Activated CD4-positive, CD25-positive, alpha-beta regulatory T cell treated with anti-CD3 and anti-CD28 coated beads, Interleukin-2, amount 50 U/mL, for 16 hours (primary cell): ENCODE results near the gene MAGI1.

Experiments used
- DNase-seq: peaks from one replicate; pipeline ENCODE4 v3.0.0-alpha.2; 2020; ENCODE audit warnings: low read depth, low spot score

Gene MAGI1

GRCh38 chr3:65974509-65974908 lies 64.2 kb downstream of the MAGI1 start:
- DNase-seq, result no peak

DNA sequence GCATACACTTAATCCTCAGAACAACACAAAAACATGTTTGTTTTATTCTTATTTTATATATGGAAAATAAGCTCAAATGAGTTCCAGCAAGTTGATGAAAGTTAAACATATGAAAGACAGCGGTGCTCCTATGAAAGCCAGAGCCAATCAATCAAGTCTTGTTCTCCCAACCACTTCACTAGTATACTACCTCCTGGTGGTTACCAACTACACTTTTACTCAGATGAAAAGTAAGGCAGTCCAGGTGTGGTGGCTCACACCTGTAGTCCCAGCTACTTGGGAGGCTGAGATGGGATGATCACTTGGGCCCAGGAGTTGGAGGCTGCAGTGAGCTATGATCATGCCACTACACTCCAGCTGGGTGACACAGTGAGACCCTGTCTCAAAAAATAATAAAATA lies 66.0 kb downstream of the MAGI1 start:
- no peak for DNase-seq

- DNase-seq, result no peak
These were observed 67.1 kb downstream of the MAGI1 start for GRCh38 chr3:65971293-65972252.

DNA sequence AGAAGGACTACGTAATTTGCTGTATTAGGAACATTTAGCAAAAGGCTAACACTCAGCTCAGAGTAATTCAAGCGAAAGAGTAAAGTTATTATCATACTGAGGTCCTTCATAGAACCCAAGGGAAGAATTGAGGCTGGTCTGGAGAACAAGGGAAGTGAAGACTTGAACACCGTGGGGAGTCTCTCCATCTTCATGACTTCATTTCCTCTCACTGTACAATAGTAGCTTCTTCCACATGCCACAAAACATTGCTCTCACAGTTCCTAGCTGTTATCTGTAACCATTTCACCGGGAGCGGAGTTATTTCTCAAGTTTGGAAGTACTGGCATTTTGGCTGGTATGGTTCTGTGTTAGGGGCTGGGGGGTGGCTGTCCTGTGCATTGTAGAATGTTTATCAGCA lies 69.7 kb downstream of the MAGI1 start:
- no peak for DNase-seq

GRCh38 chr3:65967451-65967850 lies 71.3 kb downstream of the MAGI1 start:
- no peak for DNase-seq

DNA sequence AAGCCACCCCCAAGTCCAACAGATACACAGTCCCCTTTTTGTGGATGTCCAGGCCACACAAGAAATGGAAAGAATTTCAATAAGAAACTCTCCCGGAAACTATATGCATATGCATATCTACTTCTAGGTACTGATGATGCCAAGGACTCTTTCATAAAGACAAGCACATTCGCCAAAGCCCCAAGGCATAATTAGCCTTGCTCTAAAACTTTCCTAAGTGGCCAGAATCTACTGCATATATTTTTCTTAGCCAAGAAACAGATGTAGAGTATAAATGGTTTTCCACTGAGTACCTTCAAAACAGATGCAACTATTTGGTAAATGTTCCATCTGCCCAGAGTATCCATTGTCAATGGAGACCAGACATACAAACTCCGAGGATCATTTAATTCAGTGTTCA lies 73.9 kb downstream of the MAGI1 start:
- DNase-seq, result no peak

DNA sequence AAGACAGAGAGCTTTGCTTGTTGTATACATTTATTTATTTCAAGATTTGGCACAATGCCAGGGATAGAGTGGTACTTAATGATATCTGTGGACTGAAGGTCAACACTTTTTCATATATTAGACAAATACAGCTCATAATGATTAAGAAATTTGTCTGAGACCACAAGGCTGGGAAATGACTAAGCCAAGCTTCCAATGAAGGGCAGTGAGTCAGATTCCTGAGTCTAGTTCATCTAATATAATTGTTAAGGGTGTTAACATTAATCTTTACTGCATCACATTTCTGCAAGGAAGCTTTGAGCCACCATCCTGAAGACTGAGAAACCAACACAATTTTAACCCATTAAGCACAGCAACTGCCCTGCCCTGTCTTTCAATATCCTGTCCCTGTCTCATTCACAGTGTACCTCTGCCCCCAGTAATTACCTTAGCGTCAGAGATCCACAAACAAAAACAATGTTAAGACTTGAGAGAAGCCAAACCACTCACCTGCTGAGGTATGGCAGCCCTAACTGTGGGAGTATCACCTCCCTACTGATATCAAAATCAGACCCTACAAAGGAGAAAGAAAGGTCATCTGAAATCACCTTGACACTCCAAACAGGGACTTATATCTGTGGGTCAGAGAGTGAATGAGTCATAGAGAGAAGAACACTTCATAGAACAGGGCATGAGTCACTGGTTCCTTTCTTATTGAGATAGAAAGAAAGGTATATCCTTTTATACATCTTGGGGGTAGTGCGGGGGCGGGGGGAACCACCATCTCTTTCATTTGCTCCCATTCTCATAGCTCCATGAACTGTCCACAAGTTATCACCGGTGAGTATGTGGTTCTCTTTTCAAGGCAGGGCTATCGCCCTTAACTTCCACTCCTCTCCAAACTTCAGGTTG lies 74.7 kb downstream of the MAGI1 start:
- no peak for DNase-seq

GRCh38 chr3:65961733-65962132 lies 77.0 kb downstream of the MAGI1 start:
- DNase-seq, result no peak

GRCh38 chr3:65961128-65961527 lies 77.6 kb downstream of the MAGI1 start:
- no peak for DNase-seq

DNA sequence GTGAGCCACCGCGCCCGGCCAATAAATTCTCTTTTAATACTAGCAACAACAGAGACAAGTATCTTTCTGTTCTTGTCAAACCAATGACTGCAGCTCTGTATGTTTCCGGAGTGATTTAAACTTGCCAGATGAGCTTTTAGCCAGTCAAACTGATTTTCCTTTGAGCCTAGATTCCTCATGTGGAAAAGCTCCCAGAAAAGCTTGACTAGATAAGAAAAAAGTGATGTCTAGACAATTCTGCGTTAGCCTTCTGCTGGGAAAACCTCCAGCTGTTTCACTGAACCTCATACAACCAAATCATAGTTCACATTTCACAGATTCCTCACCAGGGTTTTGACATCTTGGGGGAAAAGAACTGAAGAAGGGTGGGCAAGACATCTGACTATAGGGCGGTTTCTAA lies 78.6 kb downstream of the MAGI1 start:
- DNase-seq, result no peak

- no peak for DNase-seq
These were observed 80.5 kb downstream of the MAGI1 start for GRCh38 chr3:65958216-65958615.

GRCh38 chr3:65955792-65956477 lies 82.8 kb downstream of the MAGI1 start:
- no peak for DNase-seq

GRCh38 chr3:65953881-65954733 lies 84.6 kb downstream of the MAGI1 start:
- no peak for DNase-seq

GRCh38 chr3:65953301-65953812 lies 85.4 kb downstream of the MAGI1 start:
- no peak for DNase-seq

GRCh38 chr3:65952842-65953241 lies 85.9 kb downstream of the MAGI1 start:
- no peak for DNase-seq

DNA sequence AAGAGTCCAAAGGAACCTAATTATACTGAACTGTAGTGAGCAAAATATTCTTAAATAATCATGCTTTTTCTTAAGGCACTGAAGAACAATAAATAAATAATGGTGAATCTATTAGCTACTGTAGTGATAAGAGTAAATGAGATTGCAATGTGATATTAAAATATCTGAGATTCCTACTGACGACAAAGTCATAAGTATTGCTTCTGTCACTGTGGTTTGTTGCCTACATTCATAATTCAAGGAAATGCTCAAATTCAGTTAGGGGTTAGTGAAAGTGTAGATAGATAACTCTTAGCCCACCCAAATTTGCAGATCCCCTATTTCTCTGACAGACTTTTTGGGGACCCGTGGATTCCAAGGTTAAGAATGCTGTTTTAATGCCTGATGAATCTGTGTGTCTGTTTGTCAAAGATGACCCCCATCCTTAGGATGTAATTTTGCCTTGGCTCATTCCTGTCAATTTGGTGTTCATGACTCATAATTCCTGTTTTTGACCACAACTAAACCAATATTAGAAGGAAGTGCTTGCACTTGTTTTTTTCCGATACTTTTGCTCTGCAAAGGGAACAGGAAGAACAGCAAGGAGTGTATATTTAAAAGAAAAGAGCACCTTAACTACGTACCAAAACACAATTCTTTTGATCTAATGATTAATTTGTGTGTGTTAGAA lies 86.7 kb downstream of the MAGI1 start:
- no peak for DNase-seq

DNA sequence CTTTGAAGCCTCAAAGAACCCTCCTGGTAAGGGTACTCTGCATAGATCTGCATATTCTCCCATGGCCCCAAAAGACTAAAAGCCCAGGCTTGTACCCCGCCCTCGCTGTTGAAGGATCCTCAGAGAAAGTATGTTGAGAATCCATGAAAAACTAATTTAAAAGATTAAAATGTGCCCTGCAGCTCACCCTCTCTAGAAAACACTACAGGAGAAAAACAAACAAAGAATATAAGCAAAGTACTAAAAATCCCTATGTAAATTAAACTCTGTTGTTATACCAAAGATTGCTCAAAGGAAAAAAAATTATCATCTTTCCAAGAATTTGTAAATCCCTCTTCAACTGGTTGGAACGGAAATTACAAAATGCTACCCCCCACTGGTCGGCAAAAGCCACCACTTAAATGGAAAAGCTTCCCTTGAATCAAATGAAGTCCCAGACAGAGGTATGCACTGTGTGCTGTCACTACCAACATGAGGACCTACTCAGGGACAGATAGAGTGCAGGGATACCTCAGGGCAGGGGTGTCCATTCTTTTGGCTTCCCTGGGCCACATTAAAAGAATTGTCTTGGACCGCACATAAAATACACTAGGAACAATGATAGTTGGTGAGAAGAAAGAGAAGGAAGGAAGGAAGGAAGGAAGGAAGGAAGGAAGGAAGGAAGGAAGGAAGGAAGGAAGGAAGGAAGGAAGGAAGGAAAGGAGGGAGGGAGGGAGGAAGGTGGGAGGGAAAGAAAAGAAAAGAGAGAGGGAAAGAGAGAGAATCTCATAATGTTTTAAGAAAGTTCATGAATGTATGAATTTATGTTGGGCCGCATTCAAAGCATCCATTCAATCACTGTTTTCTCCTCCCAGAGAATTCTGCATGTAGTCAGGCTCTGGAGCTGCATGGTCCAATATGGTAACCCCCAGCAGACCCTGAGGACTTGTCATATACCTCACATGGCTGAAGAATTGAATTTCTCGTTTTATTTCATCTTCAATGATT lies 88.1 kb downstream of the MAGI1 start:
- DNase-seq, result no peak

- DNase-seq, result no peak
These were observed 89.7 kb downstream of the MAGI1 start for GRCh38 chr3:65948841-65949573.
